ENCODE data around the gene ZNF598. TPM values are rescaled to one million over a fixed set of nuclear protein-coding genes. Genes with fewer than 3 reads are reported as not detected.

ZNF598 gene
- total and polyA plus RNA-seq, 2 of the 13 experiments (the other 11 are each of a cell fraction or from before 2014, with no cell fraction given): 13.5 to 14.2 TPM

DNA sequence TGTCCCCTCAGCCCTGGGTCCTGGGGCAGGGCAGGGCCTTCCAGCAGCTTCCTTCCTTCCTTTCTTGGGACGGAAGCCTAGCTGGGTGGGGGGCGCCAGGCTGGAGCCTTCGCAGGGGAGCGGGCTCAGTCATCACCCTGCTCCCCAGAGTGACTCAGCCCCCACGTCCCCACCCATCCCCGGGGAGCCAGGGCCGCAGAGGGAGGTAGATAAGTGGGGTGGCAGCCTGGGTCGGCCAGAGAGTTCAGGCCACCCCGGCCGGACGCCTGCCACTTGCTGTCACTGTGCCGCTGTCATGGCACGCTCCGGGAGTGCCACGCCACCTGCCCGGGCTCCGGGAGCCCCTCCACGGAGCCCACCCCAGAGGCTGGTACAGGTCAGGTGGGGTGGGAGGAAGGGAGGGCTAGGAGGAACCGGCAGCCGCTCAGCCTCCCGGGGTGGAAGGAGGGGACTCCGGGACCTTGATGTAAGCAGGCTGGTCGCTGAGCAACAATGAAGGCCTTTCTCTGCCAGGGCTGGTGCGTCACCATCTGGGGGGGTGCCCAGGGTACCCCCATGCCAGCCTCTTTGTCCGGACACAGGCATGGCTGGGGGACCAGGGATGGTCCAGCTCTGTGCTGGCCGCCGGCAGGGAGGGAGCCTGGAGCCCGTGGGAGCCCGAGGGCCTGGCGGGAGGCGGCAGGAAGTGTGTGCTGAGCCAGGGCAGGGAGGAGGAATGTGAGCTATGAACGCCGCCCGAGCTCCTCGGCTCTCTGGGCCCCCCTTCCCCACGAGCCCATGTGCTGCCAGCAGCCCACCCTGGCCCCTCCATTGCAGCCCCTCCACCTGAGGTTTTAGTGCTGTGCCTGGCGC, 23.7 kb upstream of the ZNF598 start (continued):
- TF ChIP-seq LCORL (IDR thresholded peaks at IDR 0.05): no peak
- TF ChIP-seq LCORL (CRISPR knock-in tag; IDR thresholded peaks at IDR 0.05): peak; percentile 51; the same call in 1 of the 2 replicates
- TF ChIP-seq GLI4 (CRISPR knock-in tag; IDR thresholded peaks at IDR 0.05; ENCODE audit: borderline replicate concordance): no peak
- TF ChIP-seq ZNF296 (CRISPR knock-in tag; conservative IDR thresholded peaks at IDR 0.05): no peak
- no peak for TF ChIP-seq ZNF33B (CRISPR knock-in tag; IDR thresholded peaks at IDR 0.05)
- peak; percentile 31; the same call in 1 of the 2 replicates for TF ChIP-seq BORCS8-MEF2B (CRISPR knock-in tag; IDR thresholded peaks at IDR 0.05)
- peak; percentile 58; the same call in 1 of the 2 replicates for TF ChIP-seq ZNF891 (CRISPR knock-in tag; IDR thresholded peaks at IDR 0.05)
- no peak for TF ChIP-seq ZKSCAN1 (IDR thresholded peaks at IDR 0.05; ENCODE audit: low read length)
- no peak for TF ChIP-seq ARNT2 (CRISPR knock-in tag; IDR thresholded peaks at IDR 0.05; ENCODE audit: low read depth)
- no peak for TF ChIP-seq MBD4 (IDR thresholded peaks at IDR 0.05; ENCODE audit: borderline replicate concordance, low read length)
- no peak for TF ChIP-seq ZNF30 (CRISPR knock-in tag; IDR thresholded peaks at IDR 0.05)
- TF ChIP-seq CBX1 (IDR thresholded peaks at IDR 0.05; ENCODE audit: low read depth): no peak
- 0 out of 2 replicates have a peak, but pooled peaks have one; percentile 30 for TF ChIP-seq ZNF572 (CRISPR knock-in tag; IDR thresholded peaks at IDR 0.05)
- peak; percentile 8; the same call in 1 of the 2 replicates for TF ChIP-seq ZFY (CRISPR knock-in tag; IDR thresholded peaks at IDR 0.05)
- TF ChIP-seq, protein P1, sequence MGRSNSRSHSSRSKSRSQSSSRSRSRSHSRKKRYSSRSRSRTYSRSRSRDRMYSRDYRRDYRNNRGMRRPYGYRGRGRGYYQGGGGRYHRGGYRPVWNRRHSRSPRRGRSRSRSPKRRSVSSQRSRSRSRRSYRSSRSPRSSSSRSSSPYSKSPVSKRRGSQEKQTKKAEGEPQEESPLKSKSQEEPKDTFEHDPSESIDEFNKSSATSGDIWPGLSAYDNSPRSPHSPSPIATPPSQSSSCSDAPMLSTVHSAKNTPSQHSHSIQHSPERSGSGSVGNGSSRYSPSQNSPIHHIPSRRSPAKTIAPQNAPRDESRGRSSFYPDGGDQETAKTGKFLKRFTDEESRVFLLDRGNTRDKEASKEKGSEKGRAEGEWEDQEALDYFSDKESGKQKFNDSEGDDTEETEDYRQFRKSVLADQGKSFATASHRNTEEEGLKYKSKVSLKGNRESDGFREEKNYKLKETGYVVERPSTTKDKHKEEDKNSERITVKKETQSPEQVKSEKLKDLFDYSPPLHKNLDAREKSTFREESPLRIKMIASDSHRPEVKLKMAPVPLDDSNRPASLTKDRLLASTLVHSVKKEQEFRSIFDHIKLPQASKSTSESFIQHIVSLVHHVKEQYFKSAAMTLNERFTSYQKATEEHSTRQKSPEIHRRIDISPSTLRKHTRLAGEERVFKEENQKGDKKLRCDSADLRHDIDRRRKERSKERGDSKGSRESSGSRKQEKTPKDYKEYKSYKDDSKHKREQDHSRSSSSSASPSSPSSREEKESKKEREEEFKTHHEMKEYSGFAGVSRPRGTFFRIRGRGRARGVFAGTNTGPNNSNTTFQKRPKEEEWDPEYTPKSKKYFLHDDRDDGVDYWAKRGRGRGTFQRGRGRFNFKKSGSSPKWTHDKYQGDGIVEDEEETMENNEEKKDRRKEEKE (IDR thresholded peaks at IDR 0.05): no peak
- TF ChIP-seq, protein P2, sequence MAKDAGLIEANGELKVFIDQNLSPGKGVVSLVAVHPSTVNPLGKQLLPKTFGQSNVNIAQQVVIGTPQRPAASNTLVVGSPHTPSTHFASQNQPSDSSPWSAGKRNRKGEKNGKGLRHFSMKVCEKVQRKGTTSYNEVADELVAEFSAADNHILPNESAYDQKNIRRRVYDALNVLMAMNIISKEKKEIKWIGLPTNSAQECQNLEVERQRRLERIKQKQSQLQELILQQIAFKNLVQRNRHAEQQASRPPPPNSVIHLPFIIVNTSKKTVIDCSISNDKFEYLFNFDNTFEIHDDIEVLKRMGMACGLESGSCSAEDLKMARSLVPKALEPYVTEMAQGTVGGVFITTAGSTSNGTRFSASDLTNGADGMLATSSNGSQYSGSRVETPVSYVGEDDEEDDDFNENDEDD (CRISPR knock-in tag; IDR thresholded peaks at IDR 0.05; ENCODE audit: borderline replicate concordance): peak; percentile 73; the same call in 1 of the 2 replicates
- TF ChIP-seq REPIN1 (CRISPR knock-in tag; IDR thresholded peaks at IDR 0.05; ENCODE audit: borderline replicate concordance, low read depth): 0 out of 2 replicates have a peak, but pooled peaks have one; percentile 52
- no peak for TF ChIP-seq BRCA1 (CRISPR knock-in tag; IDR thresholded peaks at IDR 0.05)
- TF ChIP-seq ZSCAN30 (CRISPR knock-in tag; IDR thresholded peaks at IDR 0.05): no peak
- TF ChIP-seq, protein P3, sequence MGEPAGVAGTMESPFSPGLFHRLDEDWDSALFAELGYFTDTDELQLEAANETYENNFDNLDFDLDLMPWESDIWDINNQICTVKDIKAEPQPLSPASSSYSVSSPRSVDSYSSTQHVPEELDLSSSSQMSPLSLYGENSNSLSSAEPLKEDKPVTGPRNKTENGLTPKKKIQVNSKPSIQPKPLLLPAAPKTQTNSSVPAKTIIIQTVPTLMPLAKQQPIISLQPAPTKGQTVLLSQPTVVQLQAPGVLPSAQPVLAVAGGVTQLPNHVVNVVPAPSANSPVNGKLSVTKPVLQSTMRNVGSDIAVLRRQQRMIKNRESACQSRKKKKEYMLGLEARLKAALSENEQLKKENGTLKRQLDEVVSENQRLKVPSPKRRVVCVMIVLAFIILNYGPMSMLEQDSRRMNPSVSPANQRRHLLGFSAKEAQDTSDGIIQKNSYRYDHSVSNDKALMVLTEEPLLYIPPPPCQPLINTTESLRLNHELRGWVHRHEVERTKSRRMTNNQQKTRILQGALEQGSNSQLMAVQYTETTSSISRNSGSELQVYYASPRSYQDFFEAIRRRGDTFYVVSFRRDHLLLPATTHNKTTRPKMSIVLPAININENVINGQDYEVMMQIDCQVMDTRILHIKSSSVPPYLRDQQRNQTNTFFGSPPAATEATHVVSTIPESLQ (CRISPR knock-in tag; conservative IDR thresholded peaks at IDR 0.05): no peak
- peak; percentile 0 for TF ChIP-seq AGO2 (optimal IDR thresholded peaks at IDR 0.05; ENCODE audit: low read depth, low read length)
- TF ChIP-seq, protein P4, sequence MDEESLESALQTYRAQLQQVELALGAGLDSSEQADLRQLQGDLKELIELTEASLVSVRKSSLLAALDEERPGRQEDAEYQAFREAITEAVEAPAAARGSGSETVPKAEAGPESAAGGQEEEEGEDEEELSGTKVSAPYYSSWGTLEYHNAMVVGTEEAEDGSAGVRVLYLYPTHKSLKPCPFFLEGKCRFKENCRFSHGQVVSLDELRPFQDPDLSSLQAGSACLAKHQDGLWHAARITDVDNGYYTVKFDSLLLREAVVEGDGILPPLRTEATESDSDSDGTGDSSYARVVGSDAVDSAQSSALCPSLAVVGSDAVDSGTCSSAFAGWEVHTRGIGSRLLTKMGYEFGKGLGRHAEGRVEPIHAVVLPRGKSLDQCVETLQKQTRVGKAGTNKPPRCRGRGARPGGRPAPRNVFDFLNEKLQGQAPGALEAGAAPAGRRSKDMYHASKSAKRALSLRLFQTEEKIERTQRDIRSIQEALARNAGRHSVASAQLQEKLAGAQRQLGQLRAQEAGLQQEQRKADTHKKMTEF (CRISPR knock-in tag; IDR thresholded peaks at IDR 0.05): no peak
- peak; percentile 31; the same call in 1 of the 2 replicates for TF ChIP-seq SOX5 (CRISPR knock-in tag; IDR thresholded peaks at IDR 0.05; ENCODE audit: borderline replicate concordance)
- no peak for TF ChIP-seq ZNF256 (CRISPR knock-in tag; conservative IDR thresholded peaks at IDR 0.05)

Data from HepG2 (cell line).